IPS DF 6.9 (cell line): ENCODE data around the gene SSBP1.

ENCODE experiments used
- DNase-seq: peaks from one replicate; pipeline ENCODE4 v3.0.0-alpha.2; 2013; ENCODE audit warnings: low read depth, low spot score
- H3K27ac ChIP-seq: one replicate; pipeline ENCODE4 v1.5.1; 2013; ENCODE audit warnings: low read length, control low read depth
- H3K27me3 ChIP-seq: 2 replicates; pipeline ENCODE4 v1.6.1; 2013; ENCODE audit warnings: mild to moderate bottlenecking, low read length; ENCODE audit not compliant: control insufficient read depth, insufficient read depth
- H3K36me3 ChIP-seq: 2 replicates; pipeline ENCODE4 v1.6.1; 2013; ENCODE audit warnings: low read length; ENCODE audit not compliant: control insufficient read depth, insufficient read depth
- H3K4me1 ChIP-seq: 2 replicates; pipeline ENCODE4 v1.6.1; 2013; ENCODE audit warnings: low read length; ENCODE audit not compliant: control insufficient read depth, insufficient read depth
- H3K4me3 ChIP-seq: 2 replicates; pipeline ENCODE4 v1.5.1; 2013; ENCODE audit warnings: mild to moderate bottlenecking, low read length
- H3K9me3 ChIP-seq: 2 replicates; pipeline ENCODE4 v1.6.1; 2013; ENCODE audit warnings: low read length, inconsistent platforms; ENCODE audit not compliant: control insufficient read depth, insufficient read depth
- WGBS: extraction: QIAGEN DNeasy Blood & Tissue Kit; methylation state at CpG from one replicate; pipeline ENCODE4 v1.1.7; 2013; ENCODE audit warnings: mixed read lengths, missing lambda C conversion rate; ENCODE audit not compliant: insufficient read length, insufficient coverage; 5-methylcytosine and 5-hydroxymethylcytosine counted together

The SSBP1 gene

GRCh38 chr7:141699860-141700259, 38.3 kb upstream of the SSBP1 start:
- no peak for DNase-seq
- no peak overlapping the region for H3K27ac ChIP-seq
- H3K9me3 ChIP-seq = no peaks in the 10 kb centered on the region
- H3K27me3 ChIP-seq = no peaks in the 10 kb centered on the region
- H3K4me1 ChIP-seq = peaks cover 2% of the 10 kb centered on the region; the same call in 1 of the 2 replicates
- H3K36me3 ChIP-seq = no peaks in the 10 kb centered on the region
- no peak overlapping the region for H3K4me3 ChIP-seq
- no CpG with 5 or more reads among the region's 3 CpGs for WGBS

- no peaks in the 10 kb centered on the region for H3K36me3 ChIP-seq
- no CpG with 5 or more reads among the region's 5 CpGs for WGBS
- no peak for DNase-seq
- H3K4me1 ChIP-seq = peaks cover 2% of the 10 kb centered on the region; the same call in 1 of the 2 replicates
- no peaks in the 10 kb centered on the region for H3K27me3 ChIP-seq
- H3K27ac ChIP-seq = no peak overlapping the region
- peak overlapping the region; percentile 99; the same call in 1 of the 2 replicates for H3K4me3 ChIP-seq
- H3K9me3 ChIP-seq = no peaks in the 10 kb centered on the region
Observed at GRCh38 chr7:141700296-141700847, 37.8 kb upstream of the SSBP1 start.

GRCh38 chr7:141700848-141701371, 37.2 kb upstream of the SSBP1 start:
- DNase-seq = no peak
- H3K36me3 ChIP-seq = no peaks in the 10 kb centered on the region
- no peaks in the 10 kb centered on the region for H3K9me3 ChIP-seq
- H3K27ac ChIP-seq = no peak overlapping the region
- peak overlapping the region; percentile 99; the same call in 1 of the 2 replicates for H3K4me3 ChIP-seq
- H3K27me3 ChIP-seq = no peaks in the 10 kb centered on the region
- peaks cover 2% of the 10 kb centered on the region; the same call in 1 of the 2 replicates for H3K4me1 ChIP-seq
- WGBS = no CpG with 5 or more reads among the region's 20 CpGs

GRCh38 chr7:141701489-141702046, 36.6 kb upstream of the SSBP1 start:
- Histone ChIP-seq H3K9me3 (no peaks in the 10 kb centered on the region), H3K4me3 (peak overlapping the region; percentile 99), H3K36me3 (no peaks in the 10 kb centered on the region), H3K27ac (no peak overlapping the region), H3K27me3 (no peaks in the 10 kb centered on the region), H3K4me1 (peaks cover 2% of the 10 kb centered on the region; the same call in 1 of the 2 replicates)
- WGBS = no CpG with 5 or more reads among the region's 59 CpGs
- no peak for DNase-seq

- no peak for DNase-seq
- H3K9me3 ChIP-seq = no peaks in the 10 kb centered on the region
- H3K36me3 ChIP-seq = no peaks in the 10 kb centered on the region
- H3K27me3 ChIP-seq = no peaks in the 10 kb centered on the region
- peak within 1 kb of the TSS; percentile 99 for H3K4me3 ChIP-seq
- H3K4me1 ChIP-seq = peaks cover 2% of the 10 kb centered on the region; the same call in 1 of the 2 replicates
- no peak within 1 kb of the TSS for H3K27ac ChIP-seq
- WGBS = no CpG with 5 or more reads among the region's 62 CpGs
Observed at GRCh38 chr7:141702047-141702567, 36.1 kb upstream of the SSBP1 start, which contains the start of gene DENND11. TSS of gene DENND11 (minus strand) at chr7:141702166. CDS start at chr7:141702153, 13 bp downstream.

GRCh38 chr7:141702892-141703291, 35.3 kb upstream of the SSBP1 start:
- no peak for DNase-seq
- no peak overlapping the region for H3K4me3 ChIP-seq
- no peak overlapping the region for H3K27ac ChIP-seq
- H3K4me1 ChIP-seq = peaks cover 2% of the 10 kb centered on the region; the same call in 1 of the 2 replicates
- no peaks in the 10 kb centered on the region for H3K36me3 ChIP-seq
- H3K27me3 ChIP-seq = no peaks in the 10 kb centered on the region
- no peaks in the 10 kb centered on the region for H3K9me3 ChIP-seq
- no CpG with 5 or more reads among the region's 4 CpGs for WGBS

GRCh38 chr7:141704112-141704511, 34.0 kb upstream of the SSBP1 start:
- WGBS = no CpG with 5 or more reads among the region's 3 CpGs
- Histone ChIP-seq H3K36me3 (no peaks in the 10 kb centered on the region), H3K4me3 (no peak overlapping the region), H3K4me1 (no peaks in the 10 kb centered on the region), H3K27me3 (no peaks in the 10 kb centered on the region), H3K9me3 (no peaks in the 10 kb centered on the region), H3K27ac (no peak overlapping the region)
- no peak for DNase-seq

GRCh38 chr7:141704741-141705140, 33.4 kb upstream of the SSBP1 start:
- Histone ChIP-seq H3K4me1 (no peaks in the 10 kb centered on the region), H3K4me3 (no peak overlapping the region), H3K27ac (no peak overlapping the region), H3K9me3 (no peaks in the 10 kb centered on the region), H3K36me3 (no peaks in the 10 kb centered on the region), H3K27me3 (no peaks in the 10 kb centered on the region)
- no peak for DNase-seq
- WGBS = no CpG with 5 or more reads among the region's 5 CpGs

GRCh38 chr7:141706239-141707064, 31.7 kb upstream of the SSBP1 start:
- DNase-seq = no peak
- H3K4me3 ChIP-seq = no peak overlapping the region
- no CpG with 5 or more reads among the region's 1 CpG for WGBS
- H3K27ac ChIP-seq = no peak overlapping the region
- no peaks in the 10 kb centered on the region for H3K4me1 ChIP-seq
- H3K27me3 ChIP-seq = no peaks in the 10 kb centered on the region
- H3K36me3 ChIP-seq = no peaks in the 10 kb centered on the region
- H3K9me3 ChIP-seq = no peaks in the 10 kb centered on the region

GRCh38 chr7:141708351-141708750, 29.8 kb upstream of the SSBP1 start, which contains the start of gene WEE2:
TSS of gene WEE2 (plus strand) at chr7:141708353. CDS start at chr7:141708759, 406 bp downstream.
- H3K4me3 ChIP-seq = no peak within 1 kb of the TSS
- H3K27me3 ChIP-seq = no peaks in the 10 kb centered on the region
- WGBS = no CpG with 5 or more reads among the region's 6 CpGs
- H3K9me3 ChIP-seq = no peaks in the 10 kb centered on the region
- H3K27ac ChIP-seq = no peak within 1 kb of the TSS
- DNase-seq = no peak
- H3K36me3 ChIP-seq = no peaks in the 10 kb centered on the region
- H3K4me1 ChIP-seq = no peaks in the 10 kb centered on the region
